ENCODE measurements around the gene EMC9. TPM values are rescaled to one million over a fixed set of nuclear protein-coding genes. Genes with fewer than 3 reads are reported as not detected.

The EMC9 gene
- total RNA-seq, 1 experiment from 2014 or later = 49.2 TPM

GRCh38 chr14:24160850-24161804 lies 19.7 kb upstream of the EMC9 start, which contains the start of gene IRF9:
TSS of gene IRF9 (plus strand) at chr14:24161265. CDS start at chr14:24162145, 880 bp downstream.
- TF ChIP-seq CTCF (IDR thresholded peaks at IDR 0.05; ENCODE audit: unreplicated experiment) = peak; percentile 84
- BruUV-seq (replicated peaks) = TSS peak; percentile 31
- no peaks in the 10 kb centered on the region for H3K9me3 Mint-ChIP-seq (ENCODE audit: unreplicated experiment)
- CTCF ChIA-PET = interaction anchor here (0.6 to 6.8 kb wide), 35 partner anchors 9 to 1389 kb away, joined by 3 to 141 read pairs (median 4); partner anchors contain the start of genes CARMIL3, CHMP4A, CIDEB and DCAF11
- peaks cover 11% of the 10 kb centered on the region for H3K4me1 Mint-ChIP-seq (ENCODE audit: insufficient read depth, unreplicated experiment)
- POLR2A ChIA-PET = interaction anchor here (0.7 to 3.7 kb wide), 12 partner anchors 9 to 149 kb away, joined by 3 to 30 read pairs (median 6); partner anchors contain the start of genes DCAF11, EMC9, GMPR2 and IPO4
- H3K27me3 Mint-ChIP-seq (ENCODE audit: insufficient read depth, unreplicated experiment) = no peaks in the 10 kb centered on the region
- intact Hi-C loops (cut with micrococcal nuclease) = loop anchor here (1.0 to 5.0 kb wide), 4 partner anchors 14 to 146 kb away; partner anchors contain the start of genes PCK2, PSME2 and RNF31
- DNase-seq (ENCODE audit: unreplicated experiment) = peak; percentile 95
- peak within 1 kb of the TSS; percentile 91 for H3K27ac Mint-ChIP-seq (ENCODE audit: low read depth, unreplicated experiment)
- H3K4me3 Mint-ChIP-seq (ENCODE audit: unreplicated experiment) = peak within 1 kb of the TSS; percentile 88
- H3K36me3 Mint-ChIP-seq (ENCODE audit: insufficient read depth, unreplicated experiment) = peaks cover 71% of the 10 kb centered on the region

GRCh38 chr14:24160499-24160849 lies 19.1 kb upstream of the EMC9 start:
- Mint-ChIP-seq H3K36me3 (ENCODE audit: insufficient read depth, unreplicated experiment) (peaks cover 75% of the 10 kb centered on the region), H3K4me3 (ENCODE audit: unreplicated experiment) (peak overlapping the region; percentile 88), H3K9me3 (ENCODE audit: unreplicated experiment) (no peaks in the 10 kb centered on the region), H3K27me3 (ENCODE audit: insufficient read depth, unreplicated experiment) (no peaks in the 10 kb centered on the region), H3K27ac (ENCODE audit: low read depth, unreplicated experiment) (no peak overlapping the region), H3K4me1 (ENCODE audit: insufficient read depth, unreplicated experiment) (peaks cover 11% of the 10 kb centered on the region)
- no peak for DNase-seq (ENCODE audit: unreplicated experiment)
- ChIA-PET CTCF (interaction anchor here (0.7 to 6.8 kb wide), 30 partner anchors 9 to 160 kb away, joined by 3 to 141 read pairs (median 4); partner anchors contain the start of genes CHMP4A, CIDEB, DCAF11 and IPO4), POLR2A (interaction anchor here (0.7 to 3.7 kb wide), 8 partner anchors 9 to 73 kb away, joined by 3 to 30 read pairs (median 10); partner anchors contain the start of genes DCAF11, EMC9, GMPR2 and IPO4)
- intact Hi-C loops (cut with micrococcal nuclease) = loop anchor here (2.0 to 5.0 kb wide), 3 partner anchors 14 to 146 kb away; partner anchors contain the start of genes PCK2, PSME2 and RNF31
- no TSS peak for BruUV-seq (replicated peaks)
- TF ChIP-seq CTCF (IDR thresholded peaks at IDR 0.05; ENCODE audit: unreplicated experiment) = no peak

- intact Hi-C loops (cut with micrococcal nuclease) = loop anchor here (2.0 to 5.0 kb wide), 3 partner anchors 13 to 145 kb away; partner anchors contain the start of genes PCK2, PSME2 and RNF31
Observed at GRCh38 chr14:24159777-24160498, 18.5 kb upstream of the EMC9 start.

More at GRCh38 chr14:24159777-24160498, 18.5 kb upstream of the EMC9 start:
- no peak overlapping the region for H3K27ac Mint-ChIP-seq (ENCODE audit: low read depth, unreplicated experiment)
- no TSS peak for BruUV-seq (replicated peaks)
- no peak for TF ChIP-seq CTCF (IDR thresholded peaks at IDR 0.05; ENCODE audit: unreplicated experiment)
- ChIA-PET CTCF (interaction anchor here (0.7 to 6.8 kb wide), 28 partner anchors 10 to 160 kb away, joined by 3 to 141 read pairs (median 5); partner anchors contain the start of genes CHMP4A, CIDEB, DCAF11 and IPO4), POLR2A (interaction anchor here (0.7 to 3.7 kb wide), 5 partner anchors 10 to 73 kb away, joined by 3 to 30 read pairs (median 5); partner anchors contain the start of genes DCAF11, GMPR2, NRL and PSME2)
- H3K9me3 Mint-ChIP-seq (ENCODE audit: unreplicated experiment) = no peaks in the 10 kb centered on the region
- DNase-seq (ENCODE audit: unreplicated experiment) = no peak
- H3K4me3 Mint-ChIP-seq (ENCODE audit: unreplicated experiment) = no peak overlapping the region
- peaks cover 75% of the 10 kb centered on the region for H3K36me3 Mint-ChIP-seq (ENCODE audit: insufficient read depth, unreplicated experiment)
- H3K27me3 Mint-ChIP-seq (ENCODE audit: insufficient read depth, unreplicated experiment) = no peaks in the 10 kb centered on the region
- peaks cover 11% of the 10 kb centered on the region for H3K4me1 Mint-ChIP-seq (ENCODE audit: insufficient read depth, unreplicated experiment)

All from MCF 10A (cell line).